ENCODE measurements around the gene BCHE.

GRCh38 chr3:165799026-165799425, 38.2 kb downstream of the BCHE start:
- TF ChIP-seq POLR2AphosphoS5 (IDR thresholded peaks at IDR 0.05; ENCODE audit: low read depth, low read length) (no peak), POLR2A (IDR thresholded peaks at IDR 0.05; ENCODE audit: low read depth, low read length) (no peak), TAF1 (IDR thresholded peaks at IDR 0.05; ENCODE audit: borderline replicate concordance, low read depth, low read length) (no peak)
